HCT116 (cell line): ENCODE measurements around the gene YKT6.

Experiments used
- CTCF ChIP-seq, 3 experiments: fragments of 200-600 bp in 1 of 3; sonication (generic) in 1 of 3; IDR thresholded peaks in 2 of 3; conservative IDR thresholded peaks in 1 of 3; 2 replicates each; pipeline ENCODE4 v1.5.1; 2012 to 2017; ENCODE audit warnings: low read depth in 2 of 3, low read length in 2 of 3, antibody characterized with exemption in 1 of 3, borderline replicate concordance in 1 of 3, control low read depth in 1 of 3, mild to moderate bottlenecking in 1 of 3, mixed read lengths in 1 of 3, mixed run types in 1 of 3, moderate library complexity in 1 of 3; ENCODE audit not compliant: insufficient read depth in 1 of 3
- EGR1 ChIP-seq: IDR thresholded peaks from 2 replicates; pipeline ENCODE4 v1.6.1; 2012; ENCODE audit warnings: low read depth
- EZH2 ChIP-seq: fragments of 200-600 bp; sonication (generic); IDR thresholded peaks from 2 replicates; pipeline ENCODE4 v1.6.1; 2017; ENCODE audit warnings: antibody characterized with exemption, mixed run types
- TCF7L2 ChIP-seq: IDR thresholded peaks from 2 replicates; pipeline ENCODE4 v1.7.0; 2011; ENCODE audit warnings: borderline replicate concordance, inconsistent platforms; ENCODE audit not compliant: insufficient read depth, insufficient read length; ENCODE audit errors: extremely low read depth

- no peak for TF ChIP-seq CTCF (IDR thresholded peaks at IDR 0.05 in 2 of 3, conservative IDR thresholded peaks at IDR 0.05 in 1 of 3; ENCODE audit: borderline replicate concordance in 1 of 3, insufficient read depth in 1 of 3, low read depth in 2 of 3, low read length in 2 of 3)
- no peak for TF ChIP-seq EZH2
- TF ChIP-seq EGR1 = no peak
- TF ChIP-seq TCF7L2 = no peak
Observed at GRCh38 chr7:44247868-44248651, 47.3 kb downstream of the YKT6 start.
